HG03097 (cell line): ENCODE results near the gene H1-8.
"Not testable (repeated sequence)": the region's sequence is repeated elsewhere in the genome, so short reads cannot be mapped to it uniquely, and the experiment has no call there.

Experiments
- ATAC-seq: cut with Tn5 transposase; IDR thresholded peaks from one replicate; pipeline ENCODE4 v1.9.1; 2021; ENCODE audit not compliant: unreplicated experiment, low FRiP score

Gene H1-8

GRCh38 chr3:129514563-129514962 is 28.4 kb upstream of the H1-8 start:
- ATAC-seq, result no peak

GRCh38 chr3:129515108-129515820 is 27.7 kb upstream of the H1-8 start:
- ATAC-seq, result not testable (repeated sequence)

GRCh38 chr3:129515821-129516432 is 27.0 kb upstream of the H1-8 start:
- not testable (repeated sequence) for ATAC-seq

GRCh38 chr3:129517516-129517915 is 25.5 kb upstream of the H1-8 start:
- no peak for ATAC-seq

DNA sequence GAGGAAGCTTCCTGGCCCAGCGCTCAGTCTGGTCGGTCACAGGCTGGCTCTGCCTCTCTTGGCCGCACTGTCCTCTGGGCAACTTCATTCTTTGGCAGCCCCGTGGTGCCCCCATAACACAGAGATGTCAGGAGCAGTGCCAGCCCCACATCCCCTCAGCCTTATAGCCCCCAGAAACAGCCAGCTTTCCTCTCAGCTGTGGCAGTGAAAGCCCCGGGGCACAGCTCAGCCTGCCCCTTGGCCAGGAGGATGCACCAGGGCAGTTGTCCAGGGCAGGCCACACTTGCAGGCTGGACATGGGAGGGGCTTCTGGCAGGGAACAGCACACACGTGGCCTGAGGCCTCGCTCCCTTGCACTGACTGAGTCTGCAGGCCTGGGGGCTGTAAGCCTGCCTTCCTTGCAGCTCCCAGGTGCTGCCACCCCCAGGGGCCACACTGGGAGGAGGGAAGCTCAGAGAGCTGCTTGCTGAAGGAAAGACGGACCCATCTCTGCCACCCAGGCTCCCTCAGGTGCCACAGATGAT is 24.9 kb upstream of the H1-8 start:
- no peak for ATAC-seq

DNA sequence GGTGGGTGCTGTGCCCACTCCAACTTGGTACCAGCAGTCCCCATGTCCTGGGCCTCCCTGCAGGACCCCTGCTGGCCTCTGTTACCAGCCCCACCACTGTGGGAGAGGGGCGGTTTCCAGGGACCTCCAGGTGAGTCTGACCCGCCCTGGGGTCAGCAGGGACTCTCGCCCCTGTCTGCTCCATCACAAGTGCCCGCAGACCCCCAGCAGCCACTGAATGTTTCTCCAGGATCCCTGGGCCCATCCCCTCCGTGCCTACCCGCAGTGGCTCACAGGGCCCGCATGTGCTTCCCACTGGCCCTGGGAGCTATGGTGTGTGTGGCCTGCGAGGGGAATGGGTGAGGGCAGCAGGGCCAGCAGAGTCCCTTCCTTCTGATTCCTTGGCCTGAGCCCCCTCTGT is 24.4 kb upstream of the H1-8 start:
- ATAC-seq, result no peak

DNA sequence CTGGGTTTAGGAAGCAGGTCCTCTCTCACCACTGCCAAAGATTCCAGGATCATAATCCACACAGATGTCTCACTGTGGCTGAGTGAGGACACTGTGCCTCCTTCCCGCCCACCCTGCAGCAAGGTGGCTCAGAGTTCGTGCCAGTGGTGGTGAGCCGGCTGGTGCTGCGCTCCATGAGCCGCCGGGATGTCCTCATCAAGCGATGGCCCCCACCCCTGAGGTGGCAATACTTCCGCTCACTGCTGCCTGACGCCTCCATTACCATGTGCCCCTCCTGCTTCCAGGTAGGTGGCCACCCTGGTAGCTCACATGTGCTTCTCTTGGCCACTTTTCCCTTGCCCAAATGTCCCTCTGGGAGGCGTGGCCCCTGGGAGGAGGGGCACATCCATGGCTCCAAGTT is 23.5 kb upstream of the H1-8 start:
- no peak for ATAC-seq

DNA sequence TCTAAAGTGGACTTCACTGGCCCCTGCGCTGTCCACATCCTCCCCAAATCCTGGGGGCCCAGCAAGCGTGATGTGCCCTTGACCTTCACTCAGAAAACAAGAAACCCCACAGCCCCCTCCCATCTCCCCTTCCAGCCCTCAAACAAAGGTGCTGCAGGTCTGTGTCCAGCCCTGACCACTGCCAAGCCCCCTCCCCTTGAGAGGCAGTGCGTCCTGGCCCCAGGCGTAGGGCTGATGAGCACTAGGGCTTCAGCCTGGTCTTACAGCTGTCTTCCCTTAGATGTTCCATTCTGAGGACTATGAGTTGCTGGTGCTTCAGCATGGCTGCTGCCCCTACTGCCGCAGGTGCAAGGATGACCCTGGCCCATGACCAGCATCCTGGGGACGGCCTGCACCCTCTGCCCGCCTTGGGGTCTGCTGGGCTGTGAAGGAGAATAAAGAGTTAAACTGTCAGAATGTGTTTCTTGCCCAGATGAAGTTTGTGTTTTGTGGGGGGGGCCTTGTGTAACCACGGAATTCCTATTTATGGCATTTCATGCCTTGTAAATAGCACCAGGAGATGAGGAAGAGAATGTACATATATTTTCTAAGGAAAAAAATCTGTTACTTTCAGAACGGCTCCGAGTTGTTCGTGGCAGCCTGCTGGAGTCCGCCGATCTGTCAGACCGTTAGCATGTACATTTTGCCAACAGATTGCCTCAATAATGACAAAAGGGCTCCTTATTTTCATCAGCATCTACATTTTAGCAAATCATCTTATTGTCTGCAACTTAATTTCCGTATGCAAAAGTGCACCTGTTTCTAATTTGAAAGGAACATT is 22.9 kb upstream of the H1-8 start:
- no peak for ATAC-seq

- ATAC-seq, result no peak
Observed at GRCh38 chr3:129520960-129521359, 22.0 kb upstream of the H1-8 start.

DNA sequence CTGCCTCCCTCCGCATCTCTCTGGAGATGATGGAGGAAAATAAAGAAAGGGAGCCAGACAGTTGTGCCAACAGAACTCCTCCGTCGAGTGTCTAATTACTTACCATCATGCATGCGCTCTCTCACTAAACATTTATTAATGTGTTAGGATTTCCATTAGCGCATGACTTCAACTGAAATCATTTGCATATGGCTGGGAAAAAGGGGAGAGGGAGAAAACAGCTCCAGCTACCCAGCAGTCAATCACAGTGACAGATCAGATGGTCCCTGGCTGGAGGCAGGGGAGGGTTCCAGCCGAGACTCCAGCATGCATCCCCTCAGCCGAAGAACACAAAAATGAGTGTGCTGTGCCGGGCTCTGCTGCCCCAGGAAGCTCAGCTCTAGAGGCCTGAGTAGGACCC is 21.4 kb upstream of the H1-8 start:
- ATAC-seq, result no peak

DNA sequence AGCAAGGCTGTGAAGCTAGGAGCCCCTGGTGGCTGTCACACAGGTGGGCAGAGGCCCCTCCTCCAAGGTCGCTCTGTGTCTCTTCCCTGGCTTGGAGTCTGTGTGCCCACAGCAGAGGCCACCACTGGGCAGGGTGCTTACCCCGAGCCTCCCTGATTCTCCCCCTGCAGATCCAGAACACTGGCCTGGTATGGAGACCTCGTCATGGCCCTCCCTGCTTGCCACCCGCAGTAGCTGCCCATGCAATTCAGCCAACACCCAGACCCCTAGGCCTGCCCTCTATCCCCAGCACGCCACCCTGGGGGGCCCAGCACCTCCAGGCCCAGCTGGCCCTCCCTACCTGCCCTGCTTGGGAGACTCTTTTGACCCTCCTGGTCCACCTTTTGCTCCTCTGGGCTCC is 20.0 kb upstream of the H1-8 start:
- no peak for ATAC-seq

DNA sequence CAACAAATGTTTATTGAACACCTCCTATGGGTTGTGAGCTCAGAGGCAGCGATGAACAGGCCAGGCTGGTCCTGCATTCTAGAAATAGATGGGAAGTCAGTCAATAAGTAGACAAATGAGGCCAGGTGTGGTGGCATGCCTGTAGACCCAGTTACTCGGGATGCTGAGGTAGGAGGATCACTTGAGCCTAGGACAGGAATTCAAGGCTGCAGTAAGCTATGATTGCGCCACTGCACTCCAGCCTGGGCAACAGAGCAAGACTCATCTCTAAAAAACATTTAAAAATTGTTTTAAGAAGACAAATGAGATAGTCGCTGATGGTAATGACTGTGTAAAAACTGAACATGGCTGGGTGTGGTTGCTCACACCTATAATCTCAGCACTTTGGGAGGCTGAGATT is 18.9 kb upstream of the H1-8 start:
- ATAC-seq, result no peak

DNA sequence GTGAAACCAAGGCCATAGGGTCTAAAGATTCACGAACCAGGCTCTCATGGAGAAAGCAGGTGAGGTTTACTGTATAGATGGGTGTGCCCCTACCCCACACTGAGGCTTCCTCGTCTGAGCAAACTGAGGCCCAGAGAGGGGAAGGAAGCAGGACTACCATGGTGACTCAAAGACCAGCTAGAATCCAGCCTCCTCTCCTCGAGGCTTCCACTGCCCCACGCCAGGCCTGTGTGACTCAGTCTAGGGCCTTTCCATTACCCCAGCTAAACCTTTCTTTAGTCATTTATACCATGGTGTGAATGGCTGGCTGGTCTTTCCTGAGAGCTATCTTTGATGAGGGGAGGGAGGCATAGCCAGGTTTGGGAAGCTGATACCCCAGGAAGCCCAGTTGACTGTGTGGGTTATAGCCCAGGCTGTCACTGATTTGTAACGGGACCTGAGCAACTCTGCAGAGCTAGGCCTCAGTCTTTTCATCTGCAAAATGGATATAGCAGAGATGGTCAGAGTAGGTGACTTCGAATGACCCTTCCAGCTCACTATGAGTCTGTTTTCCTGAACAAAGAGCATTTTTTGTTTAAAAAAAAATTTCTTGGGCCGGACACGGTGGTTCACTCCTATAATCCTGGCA is 17.5 kb upstream of the H1-8 start:
- ATAC-seq, result no peak

- ATAC-seq, result no peak
Observed at GRCh38 chr3:129526121-129526900, 16.7 kb upstream of the H1-8 start.

- no peak for ATAC-seq
Observed at GRCh38 chr3:129527262-129527661, 15.7 kb upstream of the H1-8 start.

DNA sequence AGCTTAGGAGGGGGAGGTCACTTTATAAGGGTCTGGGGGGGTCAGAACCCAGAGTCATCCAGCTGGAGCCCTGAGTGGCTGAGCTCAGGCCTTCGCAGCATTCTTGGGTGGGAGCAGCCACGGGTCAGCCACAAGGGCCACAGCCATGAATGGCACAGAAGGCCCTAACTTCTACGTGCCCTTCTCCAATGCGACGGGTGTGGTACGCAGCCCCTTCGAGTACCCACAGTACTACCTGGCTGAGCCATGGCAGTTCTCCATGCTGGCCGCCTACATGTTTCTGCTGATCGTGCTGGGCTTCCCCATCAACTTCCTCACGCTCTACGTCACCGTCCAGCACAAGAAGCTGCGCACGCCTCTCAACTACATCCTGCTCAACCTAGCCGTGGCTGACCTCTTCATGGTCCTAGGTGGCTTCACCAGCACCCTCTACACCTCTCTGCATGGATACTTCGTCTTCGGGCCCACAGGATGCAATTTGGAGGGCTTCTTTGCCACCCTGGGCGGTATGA is 14.3 kb upstream of the H1-8 start, which contains the start of gene RHO:
Gene RHO, plus strand, starts transcription at position 51 of the 512 bp plus-strand sequence. Its CDS starts 95 bp downstream, at position 146.
- no peak for ATAC-seq

DNA sequence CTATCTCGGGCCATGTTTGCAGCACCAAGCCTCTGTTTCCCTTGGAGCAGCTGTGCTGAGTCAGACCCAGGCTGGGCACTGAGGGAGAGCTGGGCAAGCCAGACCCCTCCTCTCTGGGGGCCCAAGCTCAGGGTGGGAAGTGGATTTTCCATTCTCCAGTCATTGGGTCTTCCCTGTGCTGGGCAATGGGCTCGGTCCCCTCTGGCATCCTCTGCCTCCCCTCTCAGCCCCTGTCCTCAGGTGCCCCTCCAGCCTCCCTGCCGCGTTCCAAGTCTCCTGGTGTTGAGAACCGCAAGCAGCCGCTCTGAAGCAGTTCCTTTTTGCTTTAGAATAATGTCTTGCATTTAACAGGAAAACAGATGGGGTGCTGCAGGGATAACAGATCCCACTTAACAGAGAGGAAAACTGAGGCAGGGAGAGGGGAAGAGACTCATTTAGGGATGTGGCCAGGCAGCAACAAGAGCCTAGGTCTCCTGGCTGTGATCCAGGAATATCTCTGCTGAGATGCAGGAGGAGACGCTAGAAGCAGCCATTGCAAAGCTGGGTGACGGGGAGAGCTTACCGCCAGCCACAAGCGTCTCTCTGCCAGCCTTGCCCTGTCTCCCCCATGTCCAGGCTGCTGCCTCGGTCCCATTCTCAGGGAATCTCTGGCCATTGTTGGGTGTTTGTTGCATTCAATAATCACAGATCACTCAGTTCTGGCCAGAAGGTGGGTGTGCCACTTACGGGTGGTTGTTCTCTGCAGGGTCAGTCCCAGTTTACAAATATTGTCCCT is 13.4 kb upstream of the H1-8 start:
- ATAC-seq, result no peak

DNA sequence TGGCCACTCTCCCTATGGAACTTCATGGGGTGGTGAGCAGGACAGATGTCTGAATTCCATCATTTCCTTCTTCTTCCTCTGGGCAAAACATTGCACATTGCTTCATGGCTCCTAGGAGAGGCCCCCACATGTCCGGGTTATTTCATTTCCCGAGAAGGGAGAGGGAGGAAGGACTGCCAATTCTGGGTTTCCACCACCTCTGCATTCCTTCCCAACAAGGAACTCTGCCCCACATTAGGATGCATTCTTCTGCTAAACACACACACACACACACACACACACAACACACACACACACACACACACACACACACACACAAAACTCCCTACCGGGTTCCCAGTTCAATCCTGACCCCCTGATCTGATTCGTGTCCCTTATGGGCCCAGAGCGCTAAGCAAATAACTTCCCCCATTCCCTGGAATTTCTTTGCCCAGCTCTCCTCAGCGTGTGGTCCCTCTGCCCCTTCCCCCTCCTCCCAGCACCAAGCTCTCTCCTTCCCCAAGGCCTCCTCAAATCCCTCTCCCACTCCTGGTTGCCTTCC is 12.7 kb upstream of the H1-8 start:
- ATAC-seq, result no peak

DNA sequence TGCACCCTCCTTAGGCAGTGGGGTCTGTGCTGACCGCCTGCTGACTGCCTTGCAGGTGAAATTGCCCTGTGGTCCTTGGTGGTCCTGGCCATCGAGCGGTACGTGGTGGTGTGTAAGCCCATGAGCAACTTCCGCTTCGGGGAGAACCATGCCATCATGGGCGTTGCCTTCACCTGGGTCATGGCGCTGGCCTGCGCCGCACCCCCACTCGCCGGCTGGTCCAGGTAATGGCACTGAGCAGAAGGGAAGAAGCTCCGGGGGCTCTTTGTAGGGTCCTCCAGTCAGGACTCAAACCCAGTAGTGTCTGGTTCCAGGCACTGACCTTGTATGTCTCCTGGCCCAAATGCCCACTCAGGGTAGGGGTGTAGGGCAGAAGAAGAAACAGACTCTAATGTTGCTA is 12.2 kb upstream of the H1-8 start:
- no peak for ATAC-seq
